Astrocyte (in vitro differentiated cells and primary cell): ENCODE measurements around the gene KIF20B. TPM values are rescaled to one million over a fixed set of nuclear protein-coding genes. Genes with fewer than 3 reads are reported as not detected.

Source experiments
- DNase-seq: peaks from one replicate; pipeline ENCODE4 v3.0.0-alpha.2; 2010; ENCODE audit warnings: low read depth
- FAIRE-seq: peaks from 2 replicates; lab custom pipeline; 2011; peaks lifted over from hg19 to GRCh38; lab: Jason Lieb, UNC
- H2AFZ ChIP-seq: 2 replicates; pipeline ENCODE4 v1.6.0; 2012; ENCODE audit warnings: low read depth, low read length, inconsistent platforms
- H3K27ac ChIP-seq: 2 replicates; pipeline ENCODE4 v1.5.1; 2011; ENCODE audit warnings: low read depth, low read length, inconsistent platforms
- H3K27me3 ChIP-seq: 2 replicates; pipeline ENCODE4 v1.6.0; 2011; ENCODE audit warnings: low read length, inconsistent platforms; ENCODE audit not compliant: insufficient read depth
- H3K36me3 ChIP-seq: 2 replicates; pipeline ENCODE4 v1.5.1; 2011; ENCODE audit warnings: low read length, inconsistent platforms; ENCODE audit not compliant: insufficient read depth
- H3K4me1 ChIP-seq: 2 replicates; pipeline ENCODE4 v1.5.1; 2011; ENCODE audit warnings: low read length, inconsistent platforms; ENCODE audit not compliant: insufficient read depth
- H3K4me2 ChIP-seq: 2 replicates; pipeline ENCODE4 v1.6.0; 2012; ENCODE audit warnings: low read length, inconsistent platforms
- H3K4me3 ChIP-seq: 2 replicates; pipeline ENCODE4 v1.5.1; 2011; ENCODE audit warnings: low read depth, mild to moderate bottlenecking, low read length, inconsistent platforms; ENCODE audit not compliant: insufficient read depth
- H3K79me2 ChIP-seq: 2 replicates; pipeline ENCODE4 v1.6.0; 2012; ENCODE audit warnings: mild to moderate bottlenecking, low read length, inconsistent platforms; ENCODE audit not compliant: insufficient read depth
- H3K9ac ChIP-seq: 2 replicates; pipeline ENCODE4 v1.6.0; 2012; ENCODE audit warnings: mild to moderate bottlenecking, low read length, inconsistent platforms
- H3K9me3 ChIP-seq: 2 replicates; pipeline ENCODE4 v1.5.1; 2012; ENCODE audit warnings: low read depth, mild to moderate bottlenecking, low read length, inconsistent platforms; ENCODE audit not compliant: insufficient read depth
- H4K20me1 ChIP-seq: 2 replicates; pipeline ENCODE4 v1.6.0; 2012; ENCODE audit warnings: low read length, inconsistent platforms; ENCODE audit not compliant: insufficient read depth
- H3K27ac Mint-ChIP-seq: one replicate; pipeline ENCODE4 v1.8.0; 2021; ENCODE audit warnings: mild to moderate bottlenecking, mixed read lengths; ENCODE audit not compliant: unreplicated experiment
- H3K27me3 Mint-ChIP-seq: one replicate; pipeline ENCODE4 v1.8.0; 2021; ENCODE audit warnings: low read depth, mixed read lengths; ENCODE audit not compliant: unreplicated experiment
- H3K36me3 Mint-ChIP-seq: one replicate; pipeline ENCODE4 v1.8.0; 2021; ENCODE audit warnings: low read depth, mixed read lengths; ENCODE audit not compliant: unreplicated experiment
- H3K4me1 Mint-ChIP-seq: one replicate; pipeline ENCODE4 v1.8.0; 2021; ENCODE audit warnings: low read depth, mixed read lengths; ENCODE audit not compliant: unreplicated experiment
- H3K4me3 Mint-ChIP-seq: one replicate; pipeline ENCODE4 v1.8.0; 2021; ENCODE audit warnings: mild to moderate bottlenecking, moderate library complexity, mixed read lengths; ENCODE audit not compliant: unreplicated experiment
- H3K9me3 Mint-ChIP-seq: one replicate; pipeline ENCODE4 v1.8.0; 2021; ENCODE audit warnings: mild to moderate bottlenecking, mixed read lengths; ENCODE audit not compliant: unreplicated experiment
- CTCF ChIP-seq: IDR thresholded peaks from 2 replicates; pipeline ENCODE4 v1.5.1; 2011; ENCODE audit warnings: low read depth, mild to moderate bottlenecking, inconsistent platforms, low read length, moderate library complexity; ENCODE audit not compliant: insufficient read depth
- EZH2 ChIP-seq: IDR thresholded peaks from 2 replicates; pipeline ENCODE4 v1.6.1; 2012; ENCODE audit warnings: mild to moderate bottlenecking, low read length, inconsistent platforms; ENCODE audit not compliant: insufficient read depth
- total RNA-seq: library from RNA; stranded (reverse); gene quantifications from 2 replicates; pipeline ENCODE4 v1.2.1, GENCODE V29; 2021

The KIF20B gene
- total RNA-seq, 1 donor from 2014 or later = 7.1 TPM

GRCh38 chr10:89809766-89810165 is 108.4 kb downstream of the KIF20B start:
- H3K4me3 Mint-ChIP-seq = no peak overlapping the region

GRCh38 chr10:89810908-89811525 is 109.6 kb downstream of the KIF20B start:
- Histone ChIP-seq H3K9me3 (no peaks in the 10 kb centered on the region), H3K4me3 (no peak overlapping the region), H2AFZ (no peak overlapping the region), H3K27ac (no peak overlapping the region), H3K79me2 (no peaks in the 10 kb centered on the region), H3K27me3 (peaks cover 2% of the 10 kb centered on the region), H4K20me1 (no peaks in the 10 kb centered on the region), H3K9ac (no peak overlapping the region), H3K36me3 (no peaks in the 10 kb centered on the region), H3K4me1 (no peaks in the 10 kb centered on the region), H3K4me2 (no peak overlapping the region)
- FAIRE-seq = no peak
- no peak overlapping the region for H3K4me3 Mint-ChIP-seq
- peaks cover 6% of the 10 kb centered on the region for H3K27me3 Mint-ChIP-seq
- TF ChIP-seq CTCF = no peak
- TF ChIP-seq EZH2 = no peak
- no peak for DNase-seq
- H3K9me3 Mint-ChIP-seq = no peaks in the 10 kb centered on the region
- no peak overlapping the region for H3K27ac Mint-ChIP-seq
- peaks cover 4% of the 10 kb centered on the region for H3K4me1 Mint-ChIP-seq
- H3K36me3 Mint-ChIP-seq = no peaks in the 10 kb centered on the region

More at GRCh38 chr10:89809766-89810165, 108.4 kb downstream of the KIF20B start:
- Histone ChIP-seq H3K9ac (no peak overlapping the region), H3K9me3 (no peaks in the 10 kb centered on the region), H3K4me2 (no peak overlapping the region), H3K79me2 (no peaks in the 10 kb centered on the region), H3K4me1 (no peaks in the 10 kb centered on the region), H3K4me3 (no peak overlapping the region), H3K27me3 (peaks cover 2% of the 10 kb centered on the region), H2AFZ (no peak overlapping the region), H3K27ac (no peak overlapping the region), H3K36me3 (no peaks in the 10 kb centered on the region), H4K20me1 (no peaks in the 10 kb centered on the region)
- FAIRE-seq (no peak), DNase-seq (no peak)
- no peak overlapping the region for H3K27ac Mint-ChIP-seq
- H3K36me3 Mint-ChIP-seq = no peaks in the 10 kb centered on the region
- H3K4me1 Mint-ChIP-seq = peaks cover 12% of the 10 kb centered on the region
- H3K27me3 Mint-ChIP-seq = peaks cover 6% of the 10 kb centered on the region
- no peak for TF ChIP-seq CTCF
- no peak for TF ChIP-seq EZH2
- H3K9me3 Mint-ChIP-seq = no peaks in the 10 kb centered on the region

- Histone ChIP-seq H3K9ac (no peak overlapping the region), H3K79me2 (no peaks in the 10 kb centered on the region), H3K27me3 (peaks cover 2% of the 10 kb centered on the region), H3K4me3 (no peak overlapping the region), H3K9me3 (peaks cover 2% of the 10 kb centered on the region), H4K20me1 (no peaks in the 10 kb centered on the region), H3K4me2 (no peak overlapping the region), H3K36me3 (no peaks in the 10 kb centered on the region), H3K4me1 (no peaks in the 10 kb centered on the region), H3K27ac (no peak overlapping the region), H2AFZ (no peak overlapping the region)
- DNase-seq (no peak), FAIRE-seq (no peak)
- TF ChIP-seq EZH2 (no peak), CTCF (no peak)
- H3K27me3 Mint-ChIP-seq = no peaks in the 10 kb centered on the region
- no peak overlapping the region for H3K27ac Mint-ChIP-seq
- no peaks in the 10 kb centered on the region for H3K9me3 Mint-ChIP-seq
- H3K36me3 Mint-ChIP-seq = no peaks in the 10 kb centered on the region
- H3K4me1 Mint-ChIP-seq = peaks cover 4% of the 10 kb centered on the region
- no peak overlapping the region for H3K4me3 Mint-ChIP-seq
Observed at GRCh38 chr10:89813546-89813945, 112.2 kb downstream of the KIF20B start.
